ENCODE measurements around the gene PLD3. TPM values are rescaled to one million over a fixed set of nuclear protein-coding genes. Genes with fewer than 3 reads are reported as not detected.
"Not testable (repeated sequence)": the region's sequence is repeated elsewhere in the genome, so short reads cannot be mapped to it uniquely, and the experiment has no call there.

The PLD3 gene
- total and polyA plus RNA-seq, 4 donors = 205 to 407 (median 238) TPM

DNA sequence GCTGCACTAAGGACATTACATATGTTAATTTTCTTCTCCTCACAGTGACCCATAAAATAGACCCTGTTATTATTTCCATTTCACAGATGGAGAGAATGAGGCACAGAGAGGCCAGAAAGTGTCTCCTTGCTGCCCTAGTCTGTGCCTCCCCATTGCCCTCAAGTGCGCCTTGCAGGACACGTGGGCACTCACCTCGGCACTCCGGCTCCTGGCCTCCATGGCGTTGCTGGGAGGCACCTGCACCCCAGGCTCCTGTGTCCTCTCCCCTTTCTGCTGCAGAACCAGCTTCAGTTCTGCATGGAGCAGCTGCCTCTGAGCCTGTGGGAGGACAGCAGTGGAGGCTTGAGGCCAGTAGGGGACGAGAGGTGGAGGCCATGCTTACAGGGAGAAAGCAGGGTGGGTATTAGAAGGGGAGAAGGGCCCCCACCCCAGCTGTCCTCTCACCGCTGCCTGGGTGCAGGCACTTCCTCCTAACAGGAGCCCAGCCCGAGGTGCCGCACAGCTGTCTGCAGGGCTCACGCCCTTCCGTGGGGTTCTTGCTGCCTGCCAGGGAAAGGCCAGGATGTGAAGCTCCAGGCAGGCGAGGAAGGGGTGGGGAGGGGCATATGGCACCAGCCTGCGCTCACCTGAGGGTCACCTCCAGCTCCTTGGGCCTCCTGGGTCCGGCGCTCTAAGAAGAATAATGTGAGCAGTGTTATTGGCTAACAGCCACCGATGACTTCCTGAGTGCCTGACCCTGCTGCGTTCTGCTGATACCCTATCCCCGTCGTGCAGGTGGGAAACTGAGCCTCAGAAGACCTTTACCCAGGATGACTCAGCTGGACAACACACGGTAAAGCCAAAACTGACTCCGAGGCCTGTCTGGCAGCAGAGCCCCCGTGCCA is 59.5 kb downstream of the PLD3 start:
- no peak for TF ChIP-seq CTCF (IDR thresholded peaks at IDR 0.05; ENCODE audit: control extremely low read depth, extremely low read depth)
- Histone ChIP-seq H3K4me3 (no peak overlapping the region), H3K27ac (ENCODE audit: low read depth in 1 of 2, low read length in 1 of 2) (peak overlapping the region in 1 of 2 donors; percentile 24), H3K27me3 (ENCODE audit: control insufficient read depth in 3 of 3, insufficient read depth in 3 of 3, low read length in 2 of 3) (no peaks in the 10 kb centered on the region), H3K9me3 (ENCODE audit: control insufficient read depth in 4 of 4, insufficient read depth in 3 of 4, low read length in 3 of 4) (no peaks in the 10 kb centered on the region), H3K36me3 (ENCODE audit: control insufficient read depth in 4 of 4, insufficient read depth in 4 of 4, low read length in 4 of 4) (peaks cover 0 to 5% (median 0%) of the 10 kb centered on the region in 4 donors), H3K4me1 (ENCODE audit: control insufficient read depth in 5 of 5, insufficient read depth in 5 of 5, low read length in 5 of 5) (peaks cover 0 to 5% (median 4%) of the 10 kb centered on the region in 5 donors), H3K9ac (ENCODE audit: insufficient read depth in 1 of 2, low read length in 2 of 2) (no peak overlapping the region)
- WGBS, 2 donors = 51% methylated on average over 22 of the region's 22 CpGs
- DNase-seq (no peak), ATAC-seq (ENCODE audit: insufficient read depth, low FRiP score) (no peak)

GRCh38 chr19:40408598-40408925 is 60.1 kb downstream of the PLD3 start:
- H3K4me1 ChIP-seq (ENCODE audit: control insufficient read depth in 5 of 5, insufficient read depth in 5 of 5, low read length in 5 of 5); H3K27ac ChIP-seq (ENCODE audit: low read depth in 1 of 2, low read length in 1 of 2); DNase-seq; H3K36me3 ChIP-seq (ENCODE audit: control insufficient read depth in 4 of 4, insufficient read depth in 4 of 4, low read length in 4 of 4); H3K9me3 ChIP-seq (ENCODE audit: control insufficient read depth in 4 of 4, insufficient read depth in 3 of 4, low read length in 3 of 4); H3K4me3 ChIP-seq; H3K9ac ChIP-seq (ENCODE audit: insufficient read depth in 1 of 2, low read length in 2 of 2); H3K27me3 ChIP-seq (ENCODE audit: control insufficient read depth in 3 of 3, insufficient read depth in 3 of 3, low read length in 2 of 3); ATAC-seq (ENCODE audit: insufficient read depth, low FRiP score): not testable (repeated sequence)
- 83 to 85% methylated on average over 8 of the region's 8 CpGs for WGBS, 2 donors

GRCh38 chr19:40410030-40410389 is 61.5 kb downstream of the PLD3 start:
- TF ChIP-seq CTCF (IDR thresholded peaks at IDR 0.05; ENCODE audit: control extremely low read depth, extremely low read depth) = no peak

DNA sequence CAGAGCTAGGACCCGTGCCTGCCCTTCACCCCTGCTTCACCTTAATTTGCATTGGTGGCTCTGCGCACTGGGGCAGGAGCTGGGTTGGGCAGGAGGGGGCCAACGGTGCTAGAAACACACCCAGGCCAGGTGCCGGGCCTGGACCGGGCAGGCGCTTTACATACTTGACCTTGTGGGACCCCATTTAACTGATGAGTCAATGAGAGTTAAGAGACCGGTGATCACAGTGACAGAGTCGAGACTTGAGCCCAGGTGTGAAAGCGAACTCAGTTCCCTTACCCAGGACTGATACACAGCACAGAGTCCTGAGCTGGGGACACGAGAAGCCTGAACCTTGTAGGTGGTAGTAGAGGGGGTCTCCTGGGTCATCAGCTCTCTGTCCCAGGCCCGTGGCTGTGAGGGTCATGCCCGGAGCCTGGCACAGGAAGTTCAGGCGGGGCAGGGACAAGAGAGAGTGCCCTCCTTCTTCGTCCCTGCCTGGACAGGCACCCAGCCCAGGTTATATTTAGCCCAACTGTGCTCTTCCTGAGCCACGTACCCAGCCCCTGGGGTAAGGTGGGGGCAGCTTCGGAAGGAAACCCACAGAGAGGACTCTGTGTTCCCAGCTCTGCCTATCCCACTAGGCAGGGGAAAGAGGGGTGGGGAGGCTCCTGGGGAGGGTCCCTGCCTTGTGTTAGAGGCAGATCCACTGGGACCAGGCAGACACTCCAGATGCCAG is 62.8 kb downstream of the PLD3 start:
- WGBS, 2 donors = 33 to 44% methylated on average over 16 of the region's 16 CpGs
- Histone ChIP-seq H3K4me3 (peak overlapping the region; percentile 10), H3K27me3 (ENCODE audit: control insufficient read depth in 3 of 3, insufficient read depth in 3 of 3, low read length in 2 of 3) (no peaks in the 10 kb centered on the region), H3K4me1 (ENCODE audit: control insufficient read depth in 5 of 5, insufficient read depth in 5 of 5, low read length in 5 of 5) (peaks cover 2 to 15% (median 5%) of the 10 kb centered on the region in 5 donors), H3K27ac (ENCODE audit: low read depth in 1 of 2, low read length in 1 of 2) (peak overlapping the region; percentile 64 to 79), H3K36me3 (ENCODE audit: control insufficient read depth in 4 of 4, insufficient read depth in 4 of 4, low read length in 4 of 4) (peaks cover 0 to 5% (median 0%) of the 10 kb centered on the region in 4 donors), H3K9me3 (ENCODE audit: control insufficient read depth in 4 of 4, insufficient read depth in 3 of 4, low read length in 3 of 4) (no peaks in the 10 kb centered on the region), H3K9ac (ENCODE audit: insufficient read depth in 1 of 2, low read length in 2 of 2) (no peak overlapping the region)
- no peak for ATAC-seq (ENCODE audit: insufficient read depth, low FRiP score)
- TF ChIP-seq CTCF (IDR thresholded peaks at IDR 0.05; ENCODE audit: control extremely low read depth, extremely low read depth) = no peak
- peak in 1 of 3 donors; percentile 25 for DNase-seq

More at GRCh38 chr19:40410030-40410389, 61.5 kb downstream of the PLD3 start:
- no peak for ATAC-seq (ENCODE audit: insufficient read depth, low FRiP score)
- Histone ChIP-seq H3K9ac (ENCODE audit: insufficient read depth in 1 of 2, low read length in 2 of 2) (no peak overlapping the region), H3K4me3 (no peak overlapping the region), H3K4me1 (ENCODE audit: control insufficient read depth in 5 of 5, insufficient read depth in 5 of 5, low read length in 5 of 5) (peaks cover 2 to 14% (median 5%) of the 10 kb centered on the region in 5 donors), H3K27me3 (ENCODE audit: control insufficient read depth in 3 of 3, insufficient read depth in 3 of 3, low read length in 2 of 3) (no peaks in the 10 kb centered on the region), H3K36me3 (ENCODE audit: control insufficient read depth in 4 of 4, insufficient read depth in 4 of 4, low read length in 4 of 4) (peaks cover 0 to 5% (median 0%) of the 10 kb centered on the region in 4 donors), H3K27ac (ENCODE audit: low read depth in 1 of 2, low read length in 1 of 2) (no peak overlapping the region), H3K9me3 (ENCODE audit: control insufficient read depth in 4 of 4, insufficient read depth in 3 of 4, low read length in 3 of 4) (no peaks in the 10 kb centered on the region)
- 58 to 61% methylated on average over 9 of the region's 9 CpGs for WGBS, 2 donors
- DNase-seq = no peak
